Lower leg skin (tissue), 4 donors: ENCODE results near the gene KDM5A. TPM values are rescaled to one million over a fixed set of nuclear protein-coding genes. Genes with fewer than 3 reads are reported as not detected.
A peak's percentile ranks its signal among the peaks of the same experiment; 100 is the strongest.

Experiments
- DNase-seq, 2 donors: peaks; one replicate each; pipeline ENCODE4 v3.0.0-alpha.2; 2019; ENCODE audit warnings: low spot score in 2 of 2
- H3K4me3 ChIP-seq: fragments of 200-600 bp; sonication (generic); 2 replicates; pipeline ENCODE4 v1.5.1; 2017; ENCODE audit warnings: mild to moderate bottlenecking, low read depth; ENCODE audit not compliant: poor library complexity, severe bottlenecking
- POLR2A ChIP-seq, 2 donors: fragments of 450-650 bp; IDR thresholded peaks; one replicate each; pipeline ENCODE4 v1.6.1; 2016 to 2017; ENCODE audit warnings: antibody characterized with exemption in 2 of 2, mild to moderate bottlenecking in 1 of 2, moderate library complexity in 1 of 2
- whole genome bisulfite sequencing, 2 donors: methylation state at CpG; one replicate each; pipeline ENCODE4 v1.1.5; 2018; 5-methylcytosine and 5-hydroxymethylcytosine counted together
- intact Hi-C: fragments of 100-400 bp; cut with DNase I; formaldehyde crosslinking; loops from one replicate; pipeline ENCODE4 v1.15.0; 2023; ENCODE audit warnings: low total_unique reads
- total RNA-seq, 4 donors: library from RNA; depleted of rRNA; stranded (reverse); fragments of >200 nt; gene quantifications; one replicate each; pipeline ENCODE4 v1.1.0, GENCODE V29; 2016
- TF ChIP-seq, protein P1 (sequence below), 3 donors: fragments of 450-650 bp; IDR thresholded peaks; one replicate each; pipeline ENCODE4 v1.5.1; 2016; ENCODE audit warnings: antibody characterized with exemption in 3 of 3, mild to moderate bottlenecking in 3 of 3, moderate library complexity in 2 of 3

Gene KDM5A
- total RNA-seq, 4 donors from 2014 or later, result 43.5 to 85.0 (median 67.0) TPM

- TF ChIP-seq, protein P1, sequence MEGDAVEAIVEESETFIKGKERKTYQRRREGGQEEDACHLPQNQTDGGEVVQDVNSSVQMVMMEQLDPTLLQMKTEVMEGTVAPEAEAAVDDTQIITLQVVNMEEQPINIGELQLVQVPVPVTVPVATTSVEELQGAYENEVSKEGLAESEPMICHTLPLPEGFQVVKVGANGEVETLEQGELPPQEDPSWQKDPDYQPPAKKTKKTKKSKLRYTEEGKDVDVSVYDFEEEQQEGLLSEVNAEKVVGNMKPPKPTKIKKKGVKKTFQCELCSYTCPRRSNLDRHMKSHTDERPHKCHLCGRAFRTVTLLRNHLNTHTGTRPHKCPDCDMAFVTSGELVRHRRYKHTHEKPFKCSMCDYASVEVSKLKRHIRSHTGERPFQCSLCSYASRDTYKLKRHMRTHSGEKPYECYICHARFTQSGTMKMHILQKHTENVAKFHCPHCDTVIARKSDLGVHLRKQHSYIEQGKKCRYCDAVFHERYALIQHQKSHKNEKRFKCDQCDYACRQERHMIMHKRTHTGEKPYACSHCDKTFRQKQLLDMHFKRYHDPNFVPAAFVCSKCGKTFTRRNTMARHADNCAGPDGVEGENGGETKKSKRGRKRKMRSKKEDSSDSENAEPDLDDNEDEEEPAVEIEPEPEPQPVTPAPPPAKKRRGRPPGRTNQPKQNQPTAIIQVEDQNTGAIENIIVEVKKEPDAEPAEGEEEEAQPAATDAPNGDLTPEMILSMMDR (IDR thresholded peaks at IDR 0.05), result no peak
- no peak for TF ChIP-seq POLR2A (IDR thresholded peaks at IDR 0.05)
- no peak overlapping the region for H3K4me3 ChIP-seq
- peak in 1 of 2 donors; percentile 59 for DNase-seq
- WGBS, 2 donors, result 33 to 36% methylated on average over 14 to 18 of the region's 19 CpGs
- intact Hi-C loops, result no loop called here
Measured at GRCh38 chr12:232731-233614, 156.1 kb downstream of the KDM5A start.

- intact Hi-C loops, result no loop called here
- WGBS, 2 donors, result 61 to 63% methylated on average over 14 of the region's 14 CpGs
- TF ChIP-seq, protein P1 (IDR thresholded peaks at IDR 0.05), result no peak
- no peak for TF ChIP-seq POLR2A (IDR thresholded peaks at IDR 0.05)
- peak in 1 of 2 donors; percentile 77 for DNase-seq
- no peak overlapping the region for H3K4me3 ChIP-seq
Measured at GRCh38 chr12:230925-231671, 158.0 kb downstream of the KDM5A start.

Other genes with a start within 250 kb of the KDM5A start
- under 1 TPM in 3 of 4 donors, not detected in 1; 0.30 to 0.74 (median 0.71) TPM for gene SLC6A12, start 175.2 kb downstream of the KDM5A start, total RNA-seq
- not detected for gene SLC6A13, start 126.5 kb downstream of the KDM5A start, total RNA-seq
- 10 to 100 TPM in 1 of 4 donors, 1 to 10 TPM in 3; 3.4 to 18.3 (median 5.7) TPM for gene CCDC77, start 12.3 kb upstream of the KDM5A start, total RNA-seq
- 10 to 100 TPM; 35.8 to 65.4 (median 47.6) TPM for gene B4GALNT3, start 70.6 kb upstream of the KDM5A start, total RNA-seq